Measurements from ENCODE around the gene RARA.

The RARA gene

DNA sequence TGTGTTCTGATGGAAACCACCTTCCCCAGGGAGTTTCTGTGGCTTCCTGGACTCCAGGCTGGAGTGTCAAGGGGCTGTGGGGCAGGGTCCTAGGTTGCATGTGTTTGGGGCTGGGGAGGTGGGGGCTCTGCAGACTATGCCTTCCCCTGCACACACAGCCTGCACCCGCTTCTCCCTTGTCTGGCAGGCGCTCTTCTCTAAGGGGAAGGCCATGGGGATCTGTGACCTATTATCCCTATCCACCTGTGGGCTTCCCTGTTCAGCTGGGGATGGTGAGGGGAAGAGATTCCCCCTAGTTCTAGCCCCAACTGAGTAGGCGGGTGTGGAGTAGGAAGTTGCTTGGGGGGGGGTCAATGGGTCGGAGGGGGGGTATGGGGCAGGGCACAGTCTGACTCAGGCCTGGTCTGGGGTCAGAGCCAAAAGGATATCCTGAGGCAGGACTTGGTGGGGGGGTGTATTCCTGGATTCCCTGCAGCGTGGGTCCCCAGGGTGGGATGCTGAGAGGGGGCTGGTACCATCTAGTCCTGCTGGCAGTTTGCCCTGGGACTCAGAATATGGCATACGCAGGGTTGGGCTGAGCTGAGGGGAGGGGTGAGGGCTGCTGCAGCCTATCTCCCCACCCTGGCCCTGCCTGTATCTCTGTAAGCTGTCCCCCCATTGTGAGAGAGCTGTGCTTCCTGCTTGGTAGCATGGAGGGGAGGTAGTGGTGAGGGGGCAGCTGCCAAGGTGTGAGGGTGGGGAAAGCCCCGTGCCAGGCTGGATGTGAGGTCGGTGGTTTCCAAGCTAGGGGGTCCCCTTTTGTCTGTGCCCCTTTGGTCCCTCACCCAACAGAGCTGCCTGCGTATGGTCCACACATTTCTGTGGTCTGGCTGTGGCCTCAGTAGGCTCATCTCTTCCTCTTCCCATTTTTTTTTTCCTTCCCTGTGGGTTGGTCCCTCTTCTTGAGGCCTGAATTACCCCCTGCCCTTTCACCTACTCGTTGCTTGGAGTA, 14.7 kb downstream of the RARA start:
- no peak overlapping the region for H3K4me3 ChIP-seq (ENCODE audit: low read length)
- no peak for DNase-seq (ENCODE audit: low read depth)
- TF ChIP-seq CTCF (IDR thresholded peaks at IDR 0.05; ENCODE audit: insufficient read depth, low read depth, low read length, missing control alignments): no peak

DNA sequence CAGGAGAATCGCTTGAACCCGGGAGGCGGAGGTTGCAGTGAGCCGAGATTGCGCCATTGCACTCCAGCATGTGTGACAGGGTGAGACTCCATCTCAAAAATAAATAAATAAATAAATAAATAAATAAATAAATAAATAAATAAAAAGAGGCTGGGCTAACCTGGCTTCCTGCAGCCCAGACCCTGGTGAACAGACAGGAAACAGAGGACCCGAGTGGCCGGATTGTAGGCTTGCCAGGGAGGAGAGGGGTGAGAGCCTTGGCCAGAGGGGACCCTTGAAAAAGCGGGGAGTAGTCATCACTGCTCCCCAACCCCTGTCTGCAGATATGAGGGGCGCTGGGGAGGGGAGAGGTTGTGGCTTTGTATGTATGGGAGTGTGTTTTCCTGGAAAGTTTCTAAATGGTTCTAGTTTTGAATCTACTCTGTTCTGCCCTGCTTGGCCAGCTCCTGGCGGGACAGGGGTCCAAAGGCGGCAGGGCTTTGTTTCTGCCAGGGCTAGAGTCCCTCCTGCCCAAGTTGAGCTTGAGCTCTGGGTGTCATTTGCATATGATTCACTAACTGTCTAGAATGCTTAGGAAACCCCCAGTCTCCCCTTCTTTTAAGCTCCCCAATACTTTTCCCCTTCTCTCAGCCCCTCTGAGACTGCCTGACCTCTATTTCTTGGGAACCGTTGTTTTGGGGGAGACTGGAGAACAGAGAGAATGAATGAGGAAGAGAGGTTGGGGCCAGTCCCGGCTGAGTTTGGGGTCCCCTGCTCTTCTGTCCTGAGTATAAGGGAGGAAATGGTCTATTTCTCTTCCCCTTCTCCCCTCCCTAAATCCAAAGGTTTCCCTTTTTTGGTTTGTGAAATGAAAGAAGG, 16.4 kb downstream of the RARA start:
- no peak for TF ChIP-seq CTCF (IDR thresholded peaks at IDR 0.05; ENCODE audit: insufficient read depth, low read depth, low read length, missing control alignments)
- H3K4me3 ChIP-seq (ENCODE audit: low read length): no peak overlapping the region
- no peak for DNase-seq (ENCODE audit: low read depth)

GRCh38 chr17:40326014-40326831, 17.2 kb downstream of the RARA start:
- no peak for DNase-seq (ENCODE audit: low read depth)
- TF ChIP-seq CTCF (IDR thresholded peaks at IDR 0.05; ENCODE audit: insufficient read depth, low read depth, low read length, missing control alignments): no peak
- no peak overlapping the region for H3K4me3 ChIP-seq (ENCODE audit: low read length)

- no peak for DNase-seq (ENCODE audit: low read depth)
- H3K4me3 ChIP-seq (ENCODE audit: low read length): no peak overlapping the region
- TF ChIP-seq CTCF (IDR thresholded peaks at IDR 0.05; ENCODE audit: insufficient read depth, low read depth, low read length, missing control alignments): no peak
Measured at GRCh38 chr17:40326832-40327199, 17.8 kb downstream of the RARA start.

DNA sequence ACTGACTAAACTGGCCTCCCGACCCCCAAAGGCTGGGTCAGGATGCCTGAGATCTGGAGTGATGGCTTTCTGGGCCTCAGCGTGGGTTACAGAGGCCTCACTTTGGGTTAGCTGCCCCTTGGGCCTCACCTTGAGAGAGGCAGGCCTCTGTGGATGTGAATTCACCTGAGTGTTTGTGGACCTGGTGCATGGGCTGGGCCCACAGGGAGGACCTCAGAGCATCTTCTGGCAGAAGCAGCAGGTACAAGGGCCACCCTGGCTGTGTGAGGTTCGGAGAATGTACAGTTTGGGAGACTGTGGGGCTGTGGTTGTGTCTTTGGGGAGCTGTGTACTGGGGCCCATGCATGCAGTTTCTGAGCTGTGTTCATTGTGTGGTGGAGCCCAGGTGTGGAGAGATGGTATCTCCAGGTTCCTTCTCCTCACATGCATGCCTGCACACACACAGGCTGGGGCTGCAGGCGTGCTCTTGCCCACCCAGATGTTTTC, 18.3 kb downstream of the RARA start:
- H3K4me3 ChIP-seq (ENCODE audit: low read length): no peak overlapping the region
- TF ChIP-seq CTCF (IDR thresholded peaks at IDR 0.05; ENCODE audit: insufficient read depth, low read depth, low read length, missing control alignments): no peak
- DNase-seq (ENCODE audit: low read depth): no peak

DNA sequence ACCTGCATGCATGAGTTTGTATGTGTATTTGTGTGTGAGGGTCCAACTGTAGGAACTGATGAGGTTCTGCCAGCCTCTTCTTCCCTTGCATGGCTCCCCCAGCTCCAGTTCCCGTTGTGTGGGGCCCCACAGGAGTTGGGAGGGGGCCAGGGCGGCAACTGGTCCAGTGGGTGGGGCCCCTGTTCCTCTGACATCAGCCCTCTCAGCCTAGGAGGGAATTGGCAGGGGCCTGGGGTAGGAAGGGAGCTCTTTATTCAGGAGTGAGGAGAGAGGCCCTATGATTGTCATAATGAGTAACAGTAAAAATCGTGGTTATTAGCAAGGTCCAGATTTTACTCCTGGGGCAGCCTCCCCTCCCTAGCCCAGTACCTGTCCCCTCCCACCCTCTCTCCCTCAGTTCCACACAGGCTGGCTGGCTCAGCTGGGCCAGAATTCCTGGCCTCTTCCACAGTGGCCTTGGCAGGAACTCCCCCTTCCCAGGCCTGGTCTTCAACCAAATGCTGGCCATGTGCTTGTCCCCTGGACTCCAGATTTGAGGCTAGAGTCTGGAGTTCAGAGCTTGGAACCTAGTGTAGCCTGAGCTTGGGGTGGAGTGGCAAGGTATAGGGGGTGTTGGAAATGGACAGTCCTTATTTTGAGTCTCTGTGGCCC, 18.9 kb downstream of the RARA start:
- TF ChIP-seq CTCF (IDR thresholded peaks at IDR 0.05; ENCODE audit: insufficient read depth, low read depth, low read length, missing control alignments): no peak
- no peak for DNase-seq (ENCODE audit: low read depth)
- H3K4me3 ChIP-seq (ENCODE audit: low read length): no peak overlapping the region

Measured in epithelial cell of esophagus (primary cell).